ENCODE measurements around the gene TOP3A. TPM values are rescaled to one million over a fixed set of nuclear protein-coding genes. Genes with fewer than 3 reads are reported as not detected.

The TOP3A gene
- total and polyA plus RNA-seq, 2 donors (not counting 1 experiment from before 2014, with no cell fraction given) = 13.4 to 55.8 TPM

- H3K27me3 ChIP-seq (replicated peaks in 1 of 4; ENCODE audit: control extremely low read depth in 1 of 4, control insufficient read depth in 3 of 4, insufficient read depth in 4 of 4, low read length in 3 of 4) = no peaks in the 10 kb centered on the region
- no peak overlapping the region for H3K4me3 ChIP-seq (ENCODE audit: control extremely low read depth in 1 of 5, extremely low read depth in 1 of 5, insufficient read depth in 1 of 5, low read depth in 2 of 5, low read length in 4 of 5)
- POLR2A ChIA-PET = no interaction called here
- H3K27me3 Mint-ChIP-seq = no peaks in the 10 kb centered on the region
- H3K9me3 Mint-ChIP-seq (ENCODE audit: insufficient read depth) = no peaks in the 10 kb centered on the region
- peaks cover 0 to 5% of the 10 kb centered on the region in 2 experiments for H3K36me3 ChIP-seq (replicated peaks in 1 of 2; ENCODE audit: control extremely low read depth in 1 of 2, control insufficient read depth in 1 of 2, extremely low read depth in 1 of 2, insufficient read depth in 2 of 2, low read length in 1 of 2)
- no peak overlapping the region for H3K4me2 ChIP-seq (replicated peaks; ENCODE audit: low read depth, low read length, poor library complexity, severe bottlenecking)
- H3K4me3 Mint-ChIP-seq = no peak overlapping the region
- peaks cover 10% of the 10 kb centered on the region for H3K4me1 Mint-ChIP-seq
- peaks cover 13% of the 10 kb centered on the region for H3K79me2 ChIP-seq (ENCODE audit: control insufficient read depth, insufficient read depth, low read length)
- H3K9me3 ChIP-seq (ENCODE audit: control extremely low read depth in 1 of 3, control insufficient read depth in 2 of 3, insufficient read depth in 1 of 3, low read length in 2 of 3) = no peaks in the 10 kb centered on the region
- no peak for DNase-seq
- H2AFZ ChIP-seq (ENCODE audit: insufficient read depth, low read depth, low read length, poor library complexity, severe bottlenecking) = no peak overlapping the region
- intact Hi-C loops (cut with micrococcal nuclease) = no loop called here
- H3K27ac ChIP-seq (ENCODE audit: low read length in 2 of 2) = no peak overlapping the region
- no peak for ATAC-seq (ENCODE audit: low read depth)
- no peaks in the 10 kb centered on the region for H4K20me1 ChIP-seq (ENCODE audit: control insufficient read depth, insufficient read depth, low read length, poor library complexity, severe bottlenecking)
- CTCF ChIA-PET = no interaction called here
- no peak overlapping the region for H3K27ac Mint-ChIP-seq
- WGBS (ENCODE audit: insufficient coverage) = 96% methylated on average over 7 of the region's 7 CpGs
- H3K4me1 ChIP-seq (ENCODE audit: control insufficient read depth in 2 of 2, insufficient read depth in 2 of 2, low read length in 2 of 2) = peaks cover 10 to 14% of the 10 kb centered on the region in 2 donors
- TF ChIP-seq EZH2 (IDR thresholded peaks at IDR 0.05; ENCODE audit: borderline replicate concordance, insufficient read depth, low read depth, low read length, poor library complexity, severe bottlenecking) (no peak), CTCF (IDR thresholded peaks at IDR 0.05) (no peak)
- H3K9ac ChIP-seq (ENCODE audit: low read length) = no peak overlapping the region
Observed at GRCh38 chr17:18229771-18230170, 85.0 kb downstream of the TOP3A start.

DNA sequence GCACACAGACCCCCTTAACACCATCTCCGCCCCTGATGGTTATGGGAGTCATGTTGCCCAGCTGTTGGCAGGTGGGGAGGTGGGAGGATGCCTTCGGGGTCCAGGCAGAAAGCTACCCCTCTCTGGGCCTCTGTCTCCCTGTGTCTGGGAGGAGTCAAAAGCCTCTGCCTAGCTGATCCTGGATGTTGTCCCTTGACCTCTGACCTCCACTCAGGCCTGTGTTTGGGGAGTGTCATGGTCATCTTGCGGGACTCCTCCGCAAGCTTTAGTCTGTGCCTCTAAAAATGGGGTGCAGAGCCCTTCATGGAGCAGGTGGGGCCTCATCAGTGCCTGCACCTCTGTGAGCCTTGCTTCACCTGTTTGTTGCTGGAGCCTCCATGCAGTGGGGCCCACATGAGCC, 85.5 kb downstream of the TOP3A start:
- no peaks in the 10 kb centered on the region for H4K20me1 ChIP-seq (ENCODE audit: control insufficient read depth, insufficient read depth, low read length, poor library complexity, severe bottlenecking)
- intact Hi-C loops (cut with micrococcal nuclease) = no loop called here

More for the DNA sequence above, 85.5 kb downstream of the TOP3A start:
- Histone ChIP-seq H2AFZ (ENCODE audit: insufficient read depth, low read depth, low read length, poor library complexity, severe bottlenecking) (no peak overlapping the region), H3K9ac (ENCODE audit: low read length) (no peak overlapping the region), H3K27ac (ENCODE audit: low read length in 2 of 2) (no peak overlapping the region), H3K9me3 (ENCODE audit: control extremely low read depth in 1 of 3, control insufficient read depth in 2 of 3, insufficient read depth in 1 of 3, low read length in 2 of 3) (no peaks in the 10 kb centered on the region), H3K79me2 (ENCODE audit: control insufficient read depth, insufficient read depth, low read length) (peaks cover 13% of the 10 kb centered on the region), H3K4me3 (ENCODE audit: control extremely low read depth in 1 of 5, extremely low read depth in 1 of 5, insufficient read depth in 1 of 5, low read depth in 2 of 5, low read length in 4 of 5) (no peak overlapping the region), H3K4me2 (replicated peaks; ENCODE audit: low read depth, low read length, poor library complexity, severe bottlenecking) (no peak overlapping the region), H3K27me3 (replicated peaks in 1 of 4; ENCODE audit: control extremely low read depth in 1 of 4, control insufficient read depth in 3 of 4, insufficient read depth in 4 of 4, low read length in 3 of 4) (no peaks in the 10 kb centered on the region), H3K36me3 (replicated peaks in 1 of 2; ENCODE audit: control extremely low read depth in 1 of 2, control insufficient read depth in 1 of 2, extremely low read depth in 1 of 2, insufficient read depth in 2 of 2, low read length in 1 of 2) (peaks cover 0 to 3% of the 10 kb centered on the region in 2 experiments), H3K4me1 (ENCODE audit: control insufficient read depth in 2 of 2, insufficient read depth in 2 of 2, low read length in 2 of 2) (peaks cover 10 to 16% of the 10 kb centered on the region in 2 donors)
- CTCF ChIA-PET = interaction anchor here (1.0 kb wide), 1 partner anchor 13 kb away, joined by 3 read pairs; no protein-coding TSS in a partner anchor
- Mint-ChIP-seq H3K9me3 (ENCODE audit: insufficient read depth) (no peaks in the 10 kb centered on the region), H3K27ac (no peak overlapping the region), H3K4me3 (no peak overlapping the region), H3K27me3 (no peaks in the 10 kb centered on the region), H3K4me1 (peaks cover 10% of the 10 kb centered on the region)
- ATAC-seq (ENCODE audit: low read depth) (no peak), DNase-seq (no peak)
- POLR2A ChIA-PET = no interaction called here
- TF ChIP-seq EZH2 (IDR thresholded peaks at IDR 0.05; ENCODE audit: borderline replicate concordance, insufficient read depth, low read depth, low read length, poor library complexity, severe bottlenecking) (no peak), CTCF (IDR thresholded peaks at IDR 0.05) (no peak)
- WGBS (ENCODE audit: insufficient coverage) = 89% methylated on average over 3 of the region's 4 CpGs
